K562 (cell line): ENCODE data around the gene PPP4R3A. TPM values are rescaled to one million over a fixed set of nuclear protein-coding genes. Genes with fewer than 3 reads are reported as not detected.

Experiments used
- ATAC-seq: fragments of 200-7000 bp; cut with Tn5 transposase; 3 replicates; pipeline ENCODE4 v1.9.1; 2020; ENCODE audit warnings: moderate library complexity
- BruUV-seq: library from RNA; stranded (reverse); fragments of 400-500 nt; replicated peaks from 2 replicates; lab custom pipeline; 2021; lab: Mats Ljungman, UMichigan
- CTCF ChIA-PET: fragments of 300-600 bp; formaldehyde crosslinking; extraction: SDS; loops from one replicate; lab custom pipeline; 2021; ENCODE audit warnings: low intra/inter-chr PET ratio; lab: Yijun Ruan, JAX
- POLR2A ChIA-PET: fragments of 300-600, 350-650 bp; sonication (Branson Sonifier 250); formaldehyde crosslinking; extraction: SDS; loops from one replicate; lab custom pipeline; 2021; ENCODE audit warnings: antibody characterized with exemption, inconsistent platforms; lab: Yijun Ruan, JAX
- DNase-seq, 4 experiments: peaks; one replicate each; pipeline versions ENCODE4 v3.0.0 to v3.0.0-alpha.2; 2011 to 2018; ENCODE audit warnings: low spot score in 3 of 4, mixed read lengths in 3 of 4; ENCODE audit errors: extremely low read depth in 1 of 4
- FAIRE-seq: peaks from 2 replicates; lab custom pipeline; 2011; peaks lifted over from hg19 to GRCh38; lab: Jason Lieb, UNC
- H2AFZ ChIP-seq: 2 replicates; pipeline ENCODE4 v1.6.0; 2011; ENCODE audit warnings: low read depth, low read length, control low read depth, inconsistent platforms
- H3K27ac ChIP-seq: fragments of 200-600 bp; 3 replicates; pipeline ENCODE4 v1.8.0; 2011; ENCODE audit warnings: low read depth, mild to moderate bottlenecking, control low read depth, inconsistent platforms, low read length, moderate library complexity, mixed read lengths; ENCODE audit errors: extremely low read depth
- H3K27me3 ChIP-seq, 2 experiments: fragments of 300-600 bp in 1 of 2; 2 replicates in 1 of 2; 3 replicates in 1 of 2; pipeline versions ENCODE4 v1.6.0 to v1.8.0; 2011; ENCODE audit warnings: inconsistent platforms in 2 of 2, low read length in 2 of 2, mild to moderate bottlenecking in 1 of 2, mixed read lengths in 1 of 2, moderate library complexity in 1 of 2; ENCODE audit not compliant: control insufficient read depth in 2 of 2, insufficient read depth in 2 of 2
- H3K36me3 ChIP-seq: fragments of 300-600 bp; 3 replicates; pipeline ENCODE4 v1.8.0; 2011; ENCODE audit warnings: mild to moderate bottlenecking, low read length, inconsistent platforms; ENCODE audit not compliant: control insufficient read depth, insufficient read depth
- H3K4me1 ChIP-seq, 2 experiments: fragments of 200-600 bp in 1 of 2; replicated peaks in 1 of 2; 2 replicates in 1 of 2; 3 replicates in 1 of 2; pipeline versions ENCODE4 v1.5.1 to v1.8.0; 2011; ENCODE audit warnings: inconsistent platforms in 2 of 2, low read length in 2 of 2, mild to moderate bottlenecking in 1 of 2, mixed read lengths in 1 of 2, moderate library complexity in 1 of 2; ENCODE audit not compliant: control insufficient read depth in 2 of 2, insufficient read depth in 2 of 2
- H3K4me2 ChIP-seq: 2 replicates; pipeline ENCODE4 v1.6.1; 2011; ENCODE audit warnings: low read length, control low read depth, inconsistent platforms, mixed read lengths; ENCODE audit not compliant: insufficient read depth
- H3K4me3 ChIP-seq: fragments of 200-600 bp; sonication (generic), shearing (Covaris generic); 2 replicates; pipeline ENCODE4 v1.5.1; 2016; ENCODE audit warnings: control low read depth, inconsistent platforms
- H3K79me2 ChIP-seq: fragments of 200-600 bp; 3 replicates; pipeline ENCODE4 v1.8.0; 2011; ENCODE audit warnings: low read length, inconsistent platforms; ENCODE audit not compliant: control insufficient read depth, insufficient read depth
- H3K9ac ChIP-seq, 2 experiments: 2 replicates each; pipeline versions ENCODE4 v1.6.0 to v1.6.1; 2011; ENCODE audit warnings: low read depth in 2 of 2, low read length in 2 of 2, control low read depth in 1 of 2, inconsistent platforms in 1 of 2, mild to moderate bottlenecking in 1 of 2, mixed read lengths in 1 of 2; ENCODE audit not compliant: insufficient read depth in 1 of 2
- H3K9me1 ChIP-seq: one replicate; pipeline ENCODE4 v1.6.0; 2011; ENCODE audit warnings: inconsistent platforms, mild to moderate bottlenecking, low read length, moderate library complexity; ENCODE audit not compliant: control insufficient read depth, insufficient read depth
- H3K9me3 ChIP-seq: replicated peaks from 2 replicates; pipeline ENCODE4 v1.5.1; 2011; ENCODE audit warnings: low read depth, low read length, inconsistent platforms; ENCODE audit not compliant: control insufficient read depth, insufficient read depth
- H4K20me1 ChIP-seq: replicated peaks from 2 replicates; pipeline ENCODE4 v1.6.1; 2011; ENCODE audit warnings: low read length, inconsistent platforms, mixed read lengths; ENCODE audit not compliant: control insufficient read depth, insufficient read depth
- ARNT ChIP-seq, 2 experiments: fragments of 450-650 bp; IDR thresholded peaks; 2 replicates each; pipeline ENCODE4 v1.6.1; 2016; ENCODE audit warnings: mild to moderate bottlenecking in 1 of 2
- CCNT2 ChIP-seq: IDR thresholded peaks from 2 replicates; pipeline ENCODE4 v1.6.1; 2011; ENCODE audit warnings: borderline replicate concordance, low read depth, mild to moderate bottlenecking, moderate library complexity, mixed read lengths, low read length; ENCODE audit not compliant: insufficient read length; ENCODE audit errors: extremely low read depth
- HNRNPLL ChIP-seq: fragments of 200-400 bp; formaldehyde crosslinking; IDR thresholded peaks from 2 replicates; pipeline ENCODE4 v1.6.1; 2017; ENCODE audit warnings: low read length, low read depth, mild to moderate bottlenecking; ENCODE audit not compliant: poor library complexity, severe bottlenecking
- JUNB ChIP-seq: fragments of 450-650 bp; formaldehyde crosslinking; conservative IDR thresholded peaks from 2 replicates; pipeline ENCODE4 v1.4.0; 2020; ENCODE audit warnings: mild to moderate bottlenecking
- PHF20 ChIP-seq: fragments of 450-650 bp; IDR thresholded peaks from 2 replicates; pipeline ENCODE4 v1.6.1; 2018; ENCODE audit not compliant: partially characterized antibody
- POLR2AphosphoS5 ChIP-seq: IDR thresholded peaks from 2 replicates; pipeline ENCODE4 v1.6.1; 2011; ENCODE audit warnings: mild to moderate bottlenecking, low read depth, low read length, moderate library complexity; ENCODE audit not compliant: control insufficient read depth, insufficient read depth
- XRCC5 ChIP-seq: fragments of 200-400 bp; formaldehyde crosslinking; IDR thresholded peaks from 2 replicates; pipeline ENCODE4 v1.6.1; 2017; ENCODE audit warnings: low read depth, mild to moderate bottlenecking, low read length
- YY1 ChIP-seq, 3 experiments: IDR thresholded peaks; 2 replicates each; pipeline ENCODE4 v1.6.1; 2011; ENCODE audit warnings: low read length in 2 of 3, mild to moderate bottlenecking in 2 of 3, moderate library complexity in 2 of 3, borderline replicate concordance in 1 of 3, control low read depth in 1 of 3, low read depth in 1 of 3; ENCODE audit not compliant: insufficient read depth in 3 of 3, insufficient replicate concordance in 2 of 3, control insufficient read depth in 1 of 3, insufficient read length in 1 of 3; ENCODE audit errors: extremely low read depth in 1 of 3
- ZNF830 ChIP-seq: fragments of 250-450 bp; sonication (Bioruptor Pico); IDR thresholded peaks from 2 replicates; pipeline ENCODE4 v1.5.0; 2021; ENCODE audit warnings: mild to moderate bottlenecking
- WGBS: fragments of 100-300 bp; shearing (Covaris generic); methylation state at CpG from one replicate; pipeline ENCODE4 v1.1.6; 2016; ENCODE audit warnings: low coverage, mixed read lengths; ENCODE audit not compliant: insufficient coverage; ENCODE audit errors: missing lambda C conversion rate; 5-methylcytosine and 5-hydroxymethylcytosine counted together
- in situ Hi-C: fragments of 300-500 bp; cut with MboI; formaldehyde crosslinking; loops from 4 replicates; pipeline ENCODE4 v1.15.0; 2018; ENCODE audit warnings: inconsistent platforms, mixed read lengths
- intact Hi-C: fragments of 100-400 bp; cut with micrococcal nuclease; formaldehyde crosslinking; loops from 2 replicates; pipeline ENCODE4 v1.14.2; 2022
- polyA plus RNA-seq, 8 experiments: library from polyadenylated mRNA; depleted of rRNA in 4 of 8; stranded (reverse) in 5 of 8; unstranded in 3 of 8; fragments of >200 nt; fragmentation: Nextera tagmentation in 2 of 8; fragmentation: Illumina TruSeq in 1 of 8; extraction: Ambion mirVana in 2 of 8; extraction: Trizol in 1 of 8; gene quantifications; 2 replicates each; pipeline versions ENCODE4 v1.2.1 to v1.2.3, GENCODE V29; 2011 to 2014; ENCODE audit warnings: inconsistent platforms in 1 of 8, missing spikeins in 1 of 8
- total RNA-seq, 7 experiments: library from RNA; depleted of rRNA in 6 of 7; stranded (reverse); fragments of >200 nt in 6 of 7; fragmentation: Illumina TruSeq in 2 of 7; extraction: Trizol in 2 of 7; gene quantifications; 2 replicates each; pipeline versions ENCODE4 v1.2.1 to v1.2.3, GENCODE V29; 2011 to 2021; ENCODE audit warnings: low replicate concordance in 1 of 7
- TF ChIP-seq, protein P1 (sequence below): fragments of 450-650 bp; IDR thresholded peaks from 2 replicates; pipeline ENCODE4 v1.6.1; 2016; ENCODE audit warnings: missing biosample characterization, missing genetic modification characterization
- TF ChIP-seq, protein P2 (sequence below), 2 experiments: fragments of 450-650 bp; conservative IDR thresholded peaks; 2 replicates each; pipeline ENCODE4 v1.6.1; 2017; ENCODE audit warnings: mild to moderate bottlenecking in 2 of 2, moderate library complexity in 2 of 2
- TF ChIP-seq, protein P3 (sequence below): fragments of 200-800 bp; sonication (Bioruptor generic); IDR thresholded peaks from 2 replicates; pipeline ENCODE4 v1.6.1; 2017; ENCODE audit warnings: missing genetic modification characterization, missing compliant biosample characterization

The PPP4R3A gene
- total and polyA plus RNA-seq, 9 of the 15 experiments (the other 6 are each of a cell fraction or from before 2014, with no cell fraction given) = 9.5 to 54.9 (median 44.9) TPM

DNA sequence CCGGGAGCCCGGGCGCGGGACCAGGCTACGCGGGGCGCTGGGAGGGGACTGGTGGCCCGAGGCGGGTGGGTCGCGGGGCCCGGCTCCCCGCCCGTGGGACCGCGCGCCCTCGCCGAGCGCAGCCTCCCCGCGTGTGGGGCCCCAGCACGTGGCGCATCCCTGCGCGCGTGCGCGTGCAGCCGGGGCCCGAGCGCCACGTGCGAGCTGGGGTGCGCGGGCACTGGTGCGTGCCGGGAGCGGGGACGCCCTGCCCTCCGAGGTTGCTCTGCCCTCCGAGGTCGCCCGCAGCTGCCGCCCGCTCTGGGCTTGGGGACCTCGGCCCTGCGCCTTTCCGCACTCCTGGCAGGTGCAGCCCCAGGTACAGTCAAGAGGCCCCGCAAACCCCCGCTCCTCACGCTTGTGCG is 92.1 kb downstream of the PPP4R3A start (continued):
- TF ChIP-seq HNRNPLL = no peak
- TF ChIP-seq, all 486 proteins: peak for 84

DNA sequence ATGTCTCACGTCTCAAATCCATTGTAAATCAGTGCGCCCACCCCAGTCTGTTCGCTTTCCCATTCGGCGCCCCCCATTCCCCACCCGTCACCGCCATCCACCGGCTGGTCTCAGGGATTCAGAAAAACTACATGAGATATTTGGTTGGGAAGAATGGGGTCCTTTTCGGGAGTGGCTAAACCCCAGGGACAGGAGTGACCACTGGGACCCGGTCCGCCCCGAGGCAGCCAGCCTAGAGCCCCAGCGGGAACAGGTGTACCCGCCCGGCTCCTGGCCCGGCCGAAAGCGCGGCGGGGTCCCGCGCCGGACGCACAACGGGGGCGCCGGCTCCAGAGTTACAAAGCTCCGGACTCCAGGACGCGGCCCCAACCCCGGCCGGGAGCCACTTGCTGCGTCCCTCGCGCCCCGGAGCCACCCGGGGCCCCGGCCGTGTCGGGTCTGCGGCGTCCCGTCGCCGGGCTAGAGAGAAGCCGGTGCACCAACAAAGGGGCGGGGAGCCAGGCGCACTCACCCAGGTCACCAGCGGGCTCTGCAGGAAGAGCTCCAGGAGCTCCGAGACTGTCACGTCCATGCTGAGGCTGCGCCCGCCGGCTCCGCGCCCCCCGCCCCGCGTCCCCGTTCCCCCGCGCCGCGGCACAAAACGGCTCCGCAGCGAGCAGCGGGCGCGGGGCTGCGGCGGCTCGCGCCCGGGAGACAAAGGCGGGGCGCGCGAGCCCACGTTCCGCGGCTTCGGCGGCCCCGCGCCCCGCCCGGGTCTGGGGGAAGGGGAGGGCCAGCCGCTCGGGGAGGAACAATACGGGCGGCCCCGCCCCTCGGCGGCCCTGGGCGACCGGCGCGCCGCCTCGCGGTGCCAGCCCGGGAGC is 92.8 kb downstream of the PPP4R3A start, which contains the start of gene CCDC88C:
TSS of gene CCDC88C (minus strand) at position 701 of the 863 bp plus-strand sequence. CDS start at position 571, 130 bp downstream.
- under 1% methylated on average over 37 of the region's 103 CpGs for WGBS
- no peaks in the 10 kb centered on the region for H3K9me3 ChIP-seq
- ChIA-PET POLR2A (interaction anchor here (1.0 to 1.3 kb wide), 2 partner anchors 68 to 91 kb away, joined by 3 to 5 read pairs; no protein-coding TSS in a partner anchor), CTCF (interaction anchor here (1.8 kb wide), 1 partner anchor 93 kb away, joined by 8 read pairs; no protein-coding TSS in a partner anchor)
- H4K20me1 ChIP-seq = no peaks in the 10 kb centered on the region
- peaks cover 18 to 27% of the 10 kb centered on the region in 2 experiments; a peak in 4 of 5 replicates for H3K4me1 ChIP-seq
- ATAC-seq (peak; percentile 72), FAIRE-seq (peak; percentile 46), DNase-seq (peak in 3 of 4 experiments; percentile 16 to 85 (median 77))
- peak within 1 kb of the TSS; percentile 97 for H2AFZ ChIP-seq
- H3K4me3 ChIP-seq = peak within 1 kb of the TSS; percentile 76
- H3K36me3 ChIP-seq = peaks cover 33% of the 10 kb centered on the region; the same call in 2 of the 3 replicates
- no TSS peak for BruUV-seq
- H3K27me3 ChIP-seq = no peaks in the 10 kb centered on the region
- peak within 1 kb of the TSS; percentile 73 to 93 for H3K9ac ChIP-seq
- H3K27ac ChIP-seq = peak within 1 kb of the TSS; percentile 82
- H3K4me2 ChIP-seq = peak within 1 kb of the TSS; percentile 84
- intact Hi-C loops (loop anchor here (5.0 to 10.0 kb wide), 2 partner anchors 55 to 243 kb away; no protein-coding TSS in a partner anchor), in situ Hi-C loops (no loop called here)
- peaks cover 41% of the 10 kb centered on the region for H3K79me2 ChIP-seq
- H3K9me1 ChIP-seq = no peaks in the 10 kb centered on the region
- TF ChIP-seq, protein P1, sequence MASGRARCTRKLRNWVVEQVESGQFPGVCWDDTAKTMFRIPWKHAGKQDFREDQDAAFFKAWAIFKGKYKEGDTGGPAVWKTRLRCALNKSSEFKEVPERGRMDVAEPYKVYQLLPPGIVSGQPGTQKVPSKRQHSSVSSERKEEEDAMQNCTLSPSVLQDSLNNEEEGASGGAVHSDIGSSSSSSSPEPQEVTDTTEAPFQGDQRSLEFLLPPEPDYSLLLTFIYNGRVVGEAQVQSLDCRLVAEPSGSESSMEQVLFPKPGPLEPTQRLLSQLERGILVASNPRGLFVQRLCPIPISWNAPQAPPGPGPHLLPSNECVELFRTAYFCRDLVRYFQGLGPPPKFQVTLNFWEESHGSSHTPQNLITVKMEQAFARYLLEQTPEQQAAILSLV (tag) = no peak
- TF ChIP-seq ZNF830 (CRISPR knock-in tag) (no peak), ARNT (IDR thresholded peaks at IDR 0.05) (no peak), JUNB (CRISPR knock-in tag) (no peak), POLR2AphosphoS5 (0 out of 2 replicates have a peak, but pooled peaks have one; percentile 14), XRCC5 (no peak), PHF20 (no peak), YY1 (IDR thresholded peaks at IDR 0.05; ENCODE audit: borderline replicate concordance in 1 of 3, control insufficient read depth in 1 of 3, extremely low read depth in 1 of 3, insufficient read depth in 3 of 3, insufficient read length in 1 of 3, insufficient replicate concordance in 2 of 3, low read depth in 1 of 3, low read length in 2 of 3) (peak in 1 of 3 experiments; percentile 22), CCNT2 (peak; percentile 39)
- TF ChIP-seq, protein P2, sequence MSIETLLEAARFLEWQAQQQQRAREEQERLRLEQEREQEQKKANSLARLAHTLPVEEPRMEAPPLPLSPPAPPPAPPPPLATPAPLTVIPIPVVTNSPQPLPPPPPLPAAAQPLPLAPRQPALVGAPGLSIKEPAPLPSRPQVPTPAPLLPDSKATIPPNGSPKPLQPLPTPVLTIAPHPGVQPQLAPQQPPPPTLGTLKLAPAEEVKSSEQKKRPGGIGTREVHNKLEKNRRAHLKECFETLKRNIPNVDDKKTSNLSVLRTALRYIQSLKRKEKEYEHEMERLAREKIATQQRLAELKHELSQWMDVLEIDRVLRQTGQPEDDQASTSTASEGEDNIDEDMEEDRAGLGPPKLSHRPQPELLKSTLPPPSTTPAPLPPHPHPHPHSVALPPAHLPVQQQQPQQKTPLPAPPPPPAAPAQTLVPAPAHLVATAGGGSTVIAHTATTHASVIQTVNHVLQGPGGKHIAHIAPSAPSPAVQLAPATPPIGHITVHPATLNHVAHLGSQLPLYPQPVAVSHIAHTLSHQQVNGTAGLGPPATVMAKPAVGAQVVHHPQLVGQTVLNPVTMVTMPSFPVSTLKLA (conservative IDR thresholded peaks at IDR 0.05) = 0 out of 4 replicates have a peak, but pooled peaks of 1 of the 2 experiments have one; percentile 34
- TF ChIP-seq, protein P3, sequence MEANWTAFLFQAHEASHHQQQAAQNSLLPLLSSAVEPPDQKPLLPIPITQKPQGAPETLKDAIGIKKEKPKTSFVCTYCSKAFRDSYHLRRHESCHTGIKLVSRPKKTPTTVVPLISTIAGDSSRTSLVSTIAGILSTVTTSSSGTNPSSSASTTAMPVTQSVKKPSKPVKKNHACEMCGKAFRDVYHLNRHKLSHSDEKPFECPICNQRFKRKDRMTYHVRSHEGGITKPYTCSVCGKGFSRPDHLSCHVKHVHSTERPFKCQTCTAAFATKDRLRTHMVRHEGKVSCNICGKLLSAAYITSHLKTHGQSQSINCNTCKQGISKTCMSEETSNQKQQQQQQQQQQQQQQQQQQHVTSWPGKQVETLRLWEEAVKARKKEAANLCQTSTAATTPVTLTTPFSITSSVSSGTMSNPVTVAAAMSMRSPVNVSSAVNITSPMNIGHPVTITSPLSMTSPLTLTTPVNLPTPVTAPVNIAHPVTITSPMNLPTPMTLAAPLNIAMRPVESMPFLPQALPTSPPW (CRISPR knock-in tag) = peak; percentile 86
